Ishikawa (cell line): ENCODE measurements around the gene MYL6B.

ENCODE experiments used
- CEBPB ChIP-seq: IDR thresholded peaks from 2 replicates; pipeline ENCODE4 v1.6.1; 2012
- CREB1 ChIP-seq: IDR thresholded peaks from 2 replicates; pipeline ENCODE4 v1.6.1; 2012; ENCODE audit warnings: low read depth
- EGR1 ChIP-seq: IDR thresholded peaks from 2 replicates; pipeline ENCODE4 v1.6.1; 2012
- EP300 ChIP-seq: IDR thresholded peaks from 2 replicates; pipeline ENCODE4 v1.6.1; 2012; ENCODE audit warnings: borderline replicate concordance
- FOXM1 ChIP-seq: IDR thresholded peaks from 2 replicates; pipeline ENCODE4 v1.6.1; 2012; ENCODE audit warnings: low read depth, borderline replicate concordance
- NFIC ChIP-seq: IDR thresholded peaks from 2 replicates; pipeline ENCODE4 v1.6.1; 2012
- RAD21 ChIP-seq: IDR thresholded peaks from 2 replicates; pipeline ENCODE4 v1.6.1; 2012; ENCODE audit warnings: low read depth
- REST ChIP-seq: IDR thresholded peaks from 2 replicates; pipeline ENCODE4 v1.6.1; 2012; ENCODE audit warnings: low read depth, mild to moderate bottlenecking
- TAF1 ChIP-seq: IDR thresholded peaks from 2 replicates; pipeline ENCODE4 v1.6.1; 2012; ENCODE audit warnings: low read depth, mild to moderate bottlenecking
- TCF12 ChIP-seq: IDR thresholded peaks from 2 replicates; pipeline ENCODE4 v1.6.1; 2012; ENCODE audit warnings: low read depth
- TEAD4 ChIP-seq: IDR thresholded peaks from 2 replicates; pipeline ENCODE4 v1.6.1; 2012
- USF1 ChIP-seq: IDR thresholded peaks from 2 replicates; pipeline ENCODE4 v1.6.1; 2012
- YY1 ChIP-seq: IDR thresholded peaks from 2 replicates; pipeline ENCODE4 v1.6.1; 2012; ENCODE audit warnings: low read depth
- ZBTB7A ChIP-seq: IDR thresholded peaks from 2 replicates; pipeline ENCODE4 v1.6.1; 2012; ENCODE audit warnings: low read depth
- TF ChIP-seq, protein P1 (sequence below): IDR thresholded peaks from 2 replicates; pipeline ENCODE4 v1.6.1; 2012

MYL6B gene

GRCh38 chr12:56146492-56147460, 5.6 kb upstream of the MYL6B start:
- TF ChIP-seq USF1 (no peak), CEBPB (no peak), YY1 (no peak), EGR1 (no peak), TCF12 (no peak), NFIC (no peak), RAD21 (no peak), TEAD4 (no peak), EP300 (no peak), CREB1 (no peak), ZBTB7A (no peak), FOXM1 (no peak)
- TF ChIP-seq, protein P1, sequence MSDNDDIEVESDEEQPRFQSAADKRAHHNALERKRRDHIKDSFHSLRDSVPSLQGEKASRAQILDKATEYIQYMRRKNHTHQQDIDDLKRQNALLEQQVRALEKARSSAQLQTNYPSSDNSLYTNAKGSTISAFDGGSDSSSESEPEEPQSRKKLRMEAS = no peak

GRCh38 chr12:56150563-56150962, 1.8 kb upstream of the MYL6B start:
- TF ChIP-seq TEAD4 = no peak
- TF ChIP-seq NFIC = peak; percentile 98

DNA sequence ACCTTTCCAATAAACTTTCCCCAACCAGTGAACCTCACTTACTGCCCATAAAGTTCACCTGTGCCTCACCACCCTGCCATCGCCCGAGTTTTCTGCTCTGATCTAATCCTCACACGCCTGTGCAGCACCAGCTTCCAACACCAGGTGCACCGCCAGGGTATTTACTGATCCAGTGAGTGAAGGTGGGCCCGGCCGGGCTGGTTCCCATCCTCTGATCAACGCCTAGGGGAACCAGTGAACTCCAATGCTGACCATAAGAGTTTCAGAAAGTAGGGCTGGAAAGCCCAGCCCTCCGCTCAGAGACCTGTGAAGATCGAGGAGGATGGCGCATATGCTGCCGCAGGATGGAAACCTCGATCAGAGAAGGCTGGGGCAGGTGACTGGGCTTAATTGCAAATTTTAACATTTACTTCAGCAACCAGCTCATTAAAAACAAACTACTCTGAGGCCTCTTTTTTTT, 685 bp upstream of the MYL6B start:
- TF ChIP-seq FOXM1 (no peak), RAD21 (no peak), NFIC (no peak), REST (no peak), YY1 (no peak), ZBTB7A (no peak), CEBPB (no peak), USF1 (no peak; the same call in 1 of the 2 replicates), TAF1 (no peak), CREB1 (no peak), EGR1 (no peak)
- TF ChIP-seq, protein P1 = no peak

- TF ChIP-seq USF1 (no peak), EP300 (peak; percentile 5; the same call in 1 of the 2 replicates)
Measured at GRCh38 chr12:56152756-56153677, 630 bp downstream of the MYL6B start.

- no peak for TF ChIP-seq CREB1
- TF ChIP-seq YY1 = no peak
- TF ChIP-seq, protein P1 = no peak
- no peak for TF ChIP-seq CEBPB
Measured at GRCh38 chr12:56153678-56154065, 1.3 kb downstream of the MYL6B start.

- no peak for TF ChIP-seq TCF12
- TF ChIP-seq FOXM1 = no peak
- no peak for TF ChIP-seq TEAD4
- TF ChIP-seq, protein P1 = no peak
- no peak for TF ChIP-seq EGR1
- TF ChIP-seq REST = no peak
- TF ChIP-seq NFIC = no peak
- TF ChIP-seq RAD21 = no peak
- no peak for TF ChIP-seq TAF1
- TF ChIP-seq CEBPB = no peak
- no peak for TF ChIP-seq CREB1
- TF ChIP-seq EP300 = no peak
- no peak for TF ChIP-seq YY1
- TF ChIP-seq ZBTB7A = no peak
- no peak for TF ChIP-seq USF1
Measured at GRCh38 chr12:56154246-56154771, 1.9 kb downstream of the MYL6B start.
